HEK293 (cell line): ENCODE measurements around the gene SH2B2.
"Not testable (repeated sequence)": the region's sequence is repeated elsewhere in the genome, so short reads cannot be mapped to it uniquely, and the experiment has no call there.

ENCODE experiments used
- CTCF ChIA-PET: fragments of 350-600 bp; formaldehyde crosslinking; extraction: SDS; loops from one replicate; lab custom pipeline; 2021; ENCODE audit warnings: antibody characterized with exemption; lab: Yijun Ruan, JAX
- POLR2A ChIA-PET: fragments of 300-600 bp; formaldehyde crosslinking; extraction: SDS; loops from one replicate; lab custom pipeline; 2020; ENCODE audit warnings: antibody characterized with exemption, inconsistent platforms; lab: Yijun Ruan, JAX
- H3K27ac ChIP-seq: fragments of 200-500 bp; sonication (Bioruptor generic); 2 replicates; pipeline ENCODE4 v1.5.1; 2014; ENCODE audit warnings: low read depth, low read length, control low read depth, inconsistent platforms; ENCODE audit errors: extremely low read depth
- H3K36me3 ChIP-seq, 2 experiments: fragments of 200-500 bp in 1 of 2; sonication (Bioruptor generic) in 1 of 2; 1 replicate in 1 of 2; 2 replicates in 1 of 2; pipeline ENCODE4 v1.5.1; 2014 to 2017; ENCODE audit warnings: inconsistent platforms in 2 of 2, low read length in 2 of 2; ENCODE audit not compliant: control insufficient read depth in 2 of 2, insufficient read depth in 1 of 2
- H3K4me1 ChIP-seq: fragments of 200-500 bp; sonication (Bioruptor generic); 2 replicates; pipeline ENCODE4 v1.5.1; 2014; ENCODE audit warnings: mild to moderate bottlenecking, low read length, inconsistent platforms; ENCODE audit not compliant: control insufficient read depth, insufficient read depth
- H3K4me3 ChIP-seq: 2 replicates; pipeline ENCODE4 v1.5.1; 2011; ENCODE audit warnings: low read depth, mild to moderate bottlenecking, control low read depth, low read length, moderate library complexity
- H3K9me3 ChIP-seq: fragments of 200-500 bp; sonication (Bioruptor generic); 2 replicates; pipeline ENCODE4 v1.5.1; 2014; ENCODE audit warnings: low read depth, low read length, inconsistent platforms; ENCODE audit not compliant: control insufficient read depth, insufficient read depth
- GLIS1 ChIP-seq: fragments of 450-650 bp; formaldehyde crosslinking; IDR thresholded peaks from 2 replicates; pipeline ENCODE4 v1.5.1; 2016; ENCODE audit warnings: missing biosample characterization, missing genetic modification characterization
- GLIS2 ChIP-seq: fragments of 450-650 bp; formaldehyde crosslinking; IDR thresholded peaks from 2 replicates; pipeline ENCODE4 v1.5.1; 2016; ENCODE audit warnings: missing biosample characterization, missing genetic modification characterization
- KLF17 ChIP-seq: fragments of 450-650 bp; formaldehyde crosslinking; IDR thresholded peaks from 2 replicates; pipeline ENCODE4 v1.5.1; 2016; ENCODE audit warnings: missing biosample characterization, missing genetic modification characterization
- SETDB1 ChIP-seq: IDR thresholded peaks from one replicate; pipeline ENCODE4 v1.6.1; 2017; ENCODE audit warnings: mild to moderate bottlenecking, low read length, moderate library complexity, mixed read lengths; ENCODE audit not compliant: insufficient read length
- SP2 ChIP-seq: fragments of 450-650 bp; formaldehyde crosslinking; IDR thresholded peaks from 2 replicates; pipeline ENCODE4 v1.5.1; 2016; ENCODE audit warnings: missing biosample characterization, missing genetic modification characterization
- SP7 ChIP-seq: fragments of 450-650 bp; formaldehyde crosslinking; IDR thresholded peaks from 2 replicates; pipeline ENCODE4 v1.5.1; 2016; ENCODE audit warnings: missing biosample characterization, missing genetic modification characterization
- ZBTB17 ChIP-seq: fragments of 450-650 bp; formaldehyde crosslinking; IDR thresholded peaks from 2 replicates; pipeline ENCODE4 v1.5.1; 2016; ENCODE audit warnings: missing biosample characterization, missing genetic modification characterization
- ZFP69B ChIP-seq: fragments of 450-650 bp; formaldehyde crosslinking; IDR thresholded peaks from 2 replicates; pipeline ENCODE4 v1.5.1; 2016; ENCODE audit warnings: missing biosample characterization, missing genetic modification characterization
- ZNF335 ChIP-seq: fragments of 450-650 bp; formaldehyde crosslinking; conservative IDR thresholded peaks from 2 replicates; pipeline ENCODE4 v1.5.1; 2016; ENCODE audit warnings: missing biosample characterization, missing genetic modification characterization
- ZNF600 ChIP-seq: fragments of 450-650 bp; formaldehyde crosslinking; IDR thresholded peaks from 2 replicates; pipeline ENCODE4 v1.5.1; 2016; ENCODE audit warnings: missing biosample characterization, missing genetic modification characterization
- ZNF660 ChIP-seq: fragments of 450-650 bp; IDR thresholded peaks from 2 replicates; pipeline ENCODE4 v1.5.1; 2018; ENCODE audit warnings: missing biosample characterization, mild to moderate bottlenecking, missing genetic modification characterization

SH2B2 gene

GRCh38 chr7:102363549-102364393, 77.1 kb downstream of the SH2B2 start (continued):
- peak; percentile 79; the same call in 1 of the 2 replicates for TF ChIP-seq ZNF660
- TF ChIP-seq ZFP69B (tag by site-specific recombination): 0 out of 2 replicates have a peak, but pooled peaks have one; percentile 36
- peak; percentile 62 for TF ChIP-seq ZBTB17
- TF ChIP-seq, all 188 proteins: peak for 35; not testable (repeated sequence) for 153

DNA sequence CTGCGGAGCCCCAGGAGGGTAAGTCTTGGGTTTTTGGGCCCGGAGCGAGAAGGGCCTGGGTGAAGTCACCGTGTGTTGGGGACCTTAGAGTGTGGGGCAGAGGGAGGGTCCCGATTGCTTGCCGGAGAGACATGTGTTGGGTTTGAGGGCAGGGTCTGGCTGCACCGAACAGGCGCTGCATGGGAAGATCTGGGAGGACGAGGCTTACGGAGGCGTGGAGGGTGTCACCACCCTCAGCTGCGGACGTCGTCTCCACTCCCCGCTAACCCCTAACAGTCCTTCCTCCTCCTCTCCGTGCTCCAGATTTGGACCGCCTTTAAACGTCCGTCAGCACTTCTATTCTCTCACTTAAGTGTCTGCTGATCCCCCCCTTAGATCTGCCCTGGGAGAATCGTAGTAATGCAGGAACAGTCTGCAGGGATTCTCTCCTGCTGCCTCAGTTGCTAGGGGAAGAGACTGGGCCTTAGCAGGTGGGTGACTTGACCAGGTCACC, 77.8 kb downstream of the SH2B2 start:
- H3K9me3 ChIP-seq, H3K36me3 ChIP-seq, H3K4me1 ChIP-seq, CTCF ChIA-PET: not testable (repeated sequence)
- peak overlapping the region; percentile 57 for H3K4me3 ChIP-seq
- POLR2A ChIA-PET: interaction anchor here (1.2 kb wide), 1 partner anchor 75 kb away, joined by 3 read pairs; no protein-coding TSS in a partner anchor
- peak overlapping the region; percentile 8; the same call in 1 of the 2 replicates for H3K27ac ChIP-seq
- TF ChIP-seq GLIS2 (tag by site-specific recombination) (peak; percentile 45; the same call in 1 of the 2 replicates), KLF17 (tag by site-specific recombination) (0 out of 2 replicates have a peak, but pooled peaks have one; percentile 26), SP2 (tag by site-specific recombination) (peak; percentile 36; the same call in 1 of the 2 replicates), ZNF335 (tag by site-specific recombination) (peak; percentile 94), ZNF600 (tag by site-specific recombination) (0 out of 2 replicates have a peak, but pooled peaks have one; percentile 49)

DNA sequence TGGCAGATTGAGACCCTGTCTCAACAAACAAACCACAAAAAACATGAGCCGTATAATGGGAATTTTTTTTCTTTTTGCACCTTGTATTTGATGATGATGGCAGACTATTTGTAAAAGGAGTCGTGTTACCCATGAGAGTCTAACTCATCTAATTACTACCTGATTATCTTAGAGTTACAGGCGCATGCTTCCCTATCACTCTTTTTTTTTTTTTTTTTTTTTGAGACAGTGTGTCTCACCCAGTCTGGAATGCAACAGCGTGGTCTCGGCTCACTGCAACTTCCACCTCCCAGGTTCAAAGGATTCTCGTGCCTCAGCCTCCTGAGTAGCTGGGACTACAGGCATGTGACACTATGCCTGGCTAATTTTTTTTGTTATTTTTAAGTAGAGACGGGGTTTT, 78.7 kb downstream of the SH2B2 start:
- TF ChIP-seq SP7 (0 out of 2 replicates have a peak, but pooled peaks have one; percentile 31), GLIS1 (tag by site-specific recombination) (peak; percentile 25; the same call in 1 of the 2 replicates)
- CTCF ChIA-PET, H3K27ac ChIP-seq, H3K4me1 ChIP-seq, H3K4me3 ChIP-seq, H3K9me3 ChIP-seq, H3K36me3 ChIP-seq, POLR2A ChIA-PET: not testable (repeated sequence)

DNA sequence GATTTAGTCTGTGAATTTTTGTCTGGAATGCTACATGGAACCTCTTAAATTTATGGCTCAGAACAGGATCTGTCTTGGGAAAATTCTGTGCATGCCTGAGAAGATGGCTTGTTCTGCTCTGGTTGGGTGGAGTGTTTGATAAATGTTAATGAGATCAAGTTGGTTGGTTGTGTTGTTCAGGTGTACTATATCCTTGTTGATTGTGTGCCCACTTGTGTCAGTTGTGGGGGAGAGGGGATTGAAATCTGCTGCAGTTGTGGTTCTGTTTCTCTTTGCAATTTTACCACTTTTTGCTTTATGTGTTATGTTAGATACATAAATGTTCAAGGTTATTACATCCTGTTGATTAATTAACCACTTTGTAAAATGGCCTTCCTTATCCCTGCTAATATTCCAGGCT, 83.4 kb downstream of the SH2B2 start:
- POLR2A ChIA-PET, CTCF ChIA-PET, H3K4me3 ChIP-seq, H3K9me3 ChIP-seq, H3K4me1 ChIP-seq, H3K36me3 ChIP-seq, H3K27ac ChIP-seq: not testable (repeated sequence)
- TF ChIP-seq SETDB1: peak; percentile 14
